Sigmoid colon (tissue), 4 donors: ENCODE results near the gene TAF6.

ENCODE experiments used
- EP300 ChIP-seq, 4 donors: sonication (generic); formaldehyde crosslinking; IDR thresholded peaks; one replicate each; pipeline ENCODE4 v1.6.1; 2017; ENCODE audit warnings: antibody characterized with exemption in 4 of 4
- POLR2AphosphoS5 ChIP-seq, 4 donors: sonication (generic); formaldehyde crosslinking; IDR thresholded peaks; one replicate each; pipeline ENCODE4 v1.6.1; 2017; ENCODE audit warnings: antibody characterized with exemption in 4 of 4
- TF ChIP-seq, protein P1 (sequence below), 4 experiments: fragments of 450-650 bp in 3 of 4; fragments of 200-600 bp in 1 of 4; IDR thresholded peaks; one replicate each; pipeline ENCODE4 v1.5.1; 2016 to 2019; ENCODE audit warnings: antibody characterized with exemption in 4 of 4, mild to moderate bottlenecking in 3 of 4, moderate library complexity in 2 of 4

DNA sequence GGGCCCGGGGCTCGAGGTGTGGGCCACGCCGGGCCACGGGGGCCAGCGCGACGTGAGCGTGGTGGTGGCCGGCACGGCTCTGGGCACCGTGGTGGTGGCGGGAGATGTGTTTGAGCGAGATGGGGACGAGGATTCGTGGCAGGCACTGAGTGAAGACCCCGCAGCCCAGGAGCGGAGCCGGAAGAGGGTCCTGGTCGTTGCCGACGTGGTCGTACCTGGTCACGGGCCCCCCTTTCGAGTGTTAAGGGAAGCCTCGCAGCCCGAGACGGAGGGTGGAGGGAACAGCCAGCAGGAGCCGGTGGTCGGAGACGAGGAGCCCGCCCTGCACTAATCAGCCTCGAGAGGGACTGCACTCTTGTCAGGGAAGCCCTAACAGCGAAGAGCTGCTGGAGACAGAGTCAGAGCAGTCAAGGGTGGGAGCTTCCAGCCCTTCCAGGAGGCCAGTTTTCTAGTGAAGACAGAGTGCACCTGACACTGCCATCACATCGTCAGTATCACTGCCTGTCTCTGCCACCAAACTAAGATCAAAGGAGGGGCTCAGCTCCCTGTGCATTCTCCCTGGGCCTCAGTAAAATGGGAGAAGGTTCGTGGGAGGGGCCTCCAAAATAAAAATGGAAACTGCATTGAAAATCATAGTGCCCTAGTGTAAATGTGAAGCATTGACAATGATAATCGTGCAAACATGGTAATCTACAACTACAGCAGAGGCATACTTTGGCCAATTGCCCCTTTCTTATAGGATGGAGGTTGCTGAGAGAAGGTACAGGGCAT is 8.9 kb upstream of the TAF6 start:
- TF ChIP-seq POLR2AphosphoS5 (IDR thresholded peaks at IDR 0.05) (no peak), EP300 (IDR thresholded peaks at IDR 0.05) (no peak)
- TF ChIP-seq, protein P1, sequence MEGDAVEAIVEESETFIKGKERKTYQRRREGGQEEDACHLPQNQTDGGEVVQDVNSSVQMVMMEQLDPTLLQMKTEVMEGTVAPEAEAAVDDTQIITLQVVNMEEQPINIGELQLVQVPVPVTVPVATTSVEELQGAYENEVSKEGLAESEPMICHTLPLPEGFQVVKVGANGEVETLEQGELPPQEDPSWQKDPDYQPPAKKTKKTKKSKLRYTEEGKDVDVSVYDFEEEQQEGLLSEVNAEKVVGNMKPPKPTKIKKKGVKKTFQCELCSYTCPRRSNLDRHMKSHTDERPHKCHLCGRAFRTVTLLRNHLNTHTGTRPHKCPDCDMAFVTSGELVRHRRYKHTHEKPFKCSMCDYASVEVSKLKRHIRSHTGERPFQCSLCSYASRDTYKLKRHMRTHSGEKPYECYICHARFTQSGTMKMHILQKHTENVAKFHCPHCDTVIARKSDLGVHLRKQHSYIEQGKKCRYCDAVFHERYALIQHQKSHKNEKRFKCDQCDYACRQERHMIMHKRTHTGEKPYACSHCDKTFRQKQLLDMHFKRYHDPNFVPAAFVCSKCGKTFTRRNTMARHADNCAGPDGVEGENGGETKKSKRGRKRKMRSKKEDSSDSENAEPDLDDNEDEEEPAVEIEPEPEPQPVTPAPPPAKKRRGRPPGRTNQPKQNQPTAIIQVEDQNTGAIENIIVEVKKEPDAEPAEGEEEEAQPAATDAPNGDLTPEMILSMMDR (IDR thresholded peaks at IDR 0.05), result no peak
